Sigmoid colon (tissue), 7 donors: ENCODE measurements around the gene MYH11. TPM values are rescaled to one million over a fixed set of nuclear protein-coding genes. Genes with fewer than 3 reads are reported as not detected.
"Not testable (repeated sequence)": the region's sequence is repeated elsewhere in the genome, so short reads cannot be mapped to it uniquely, and the experiment has no call there.

Experiments used
- DNase-seq: peaks from one replicate; pipeline ENCODE4 v3.0.0-alpha.2; 2019
- H3K27ac ChIP-seq, 4 donors: fragments of 200-600 bp; sonication (generic); one replicate each; pipeline ENCODE4 v1.5.1; 2016 to 2019; ENCODE audit warnings: mild to moderate bottlenecking in 1 of 4
- H3K27me3 ChIP-seq, 3 donors: fragments of 200-600 bp; sonication (generic); one replicate each; pipeline ENCODE4 v1.5.1; 2019; ENCODE audit warnings: mild to moderate bottlenecking in 1 of 3
- H3K36me3 ChIP-seq, 4 donors: fragments of 200-600 bp; sonication (generic); one replicate each; pipeline ENCODE4 v1.5.1; 2016 to 2019
- H3K4me1 ChIP-seq, 4 donors: fragments of 200-600 bp; sonication (generic); one replicate each; pipeline ENCODE4 v1.5.1; 2017 to 2019
- H3K4me3 ChIP-seq, 4 donors: fragments of 200-600 bp; sonication (generic); one replicate each; pipeline ENCODE4 v1.5.1; 2017 to 2019; ENCODE audit warnings: mild to moderate bottlenecking in 2 of 4, moderate library complexity in 1 of 4
- H3K9me3 ChIP-seq, 4 donors: fragments of 200-600 bp in 3 of 4; sonication (generic) in 3 of 4; one replicate each; pipeline versions ENCODE4 v1.5.1 to v1.6.1; 2013 to 2019
- CTCF ChIP-seq, 4 experiments: fragments of 450-650 bp in 3 of 4; fragments of 200-600 bp in 1 of 4; IDR thresholded peaks; one replicate each; pipeline ENCODE4 v1.5.1; 2016 to 2019; ENCODE audit warnings: antibody characterized with exemption in 4 of 4, mild to moderate bottlenecking in 3 of 4, moderate library complexity in 2 of 4
- EP300 ChIP-seq, 4 donors: sonication (generic); formaldehyde crosslinking; IDR thresholded peaks; one replicate each; pipeline ENCODE4 v1.6.1; 2017; ENCODE audit warnings: antibody characterized with exemption in 4 of 4
- POLR2A ChIP-seq, 2 donors: fragments of 450-650 bp; IDR thresholded peaks; one replicate each; pipeline ENCODE4 v1.6.1; 2016; ENCODE audit warnings: antibody characterized with exemption in 2 of 2, mild to moderate bottlenecking in 2 of 2, moderate library complexity in 2 of 2
- POLR2AphosphoS5 ChIP-seq, 4 donors: sonication (generic); formaldehyde crosslinking; IDR thresholded peaks; one replicate each; pipeline ENCODE4 v1.6.1; 2017; ENCODE audit warnings: antibody characterized with exemption in 4 of 4
- WGBS, 2 donors: extraction: QIAGEN DNeasy Blood & Tissue Kit; methylation state at CpG; one replicate each; pipeline ENCODE4 v1.1.7; 2013; 5-methylcytosine and 5-hydroxymethylcytosine counted together
- intact Hi-C: fragments of 100-400 bp; cut with DNase I; formaldehyde crosslinking; loops from one replicate; pipeline ENCODE4 v1.15.1; 2023
- polyA plus RNA-seq, 3 donors: library from polyadenylated mRNA; stranded (reverse); fragments of 200-250 nt; gene quantifications; one replicate each; pipeline ENCODE4 v1.2.3, GENCODE V29; 2013
- total RNA-seq, 4 donors: library from RNA; depleted of rRNA; stranded (reverse); fragments of >200 nt; gene quantifications; one replicate each; pipeline ENCODE4 v1.1.0, GENCODE V29; 2016
- donor health status: healthy with polysubstance abuse.
- donor health status: Bipolar disorder and iron deficiency.
- donor health status: healthy.

The MYH11 gene
- total and polyA plus RNA-seq, 7 donors, result 5.1 to 11,818 (median 4,282) TPM

GRCh38 chr16:15674571-15674970 is 182.3 kb downstream of the MYH11 start:
- H3K27ac ChIP-seq, result peak overlapping the region in 3 of 4 donors; percentile 15 to 88 (median 78)
- 96 to 97% methylated on average over 7 of the region's 7 CpGs for WGBS, 2 donors

GRCh38 chr16:15672514-15673167 is 184.2 kb downstream of the MYH11 start:
- H3K4me3 ChIP-seq, result peak overlapping the region in 3 of 4 donors; percentile 8 to 21 (median 10)
- TF ChIP-seq POLR2AphosphoS5 (IDR thresholded peaks at IDR 0.05), result peak; percentile 77 to 96 (median 84)
- peak in 1 of 2 donors; percentile 28 for TF ChIP-seq POLR2A (IDR thresholded peaks at IDR 0.05)
- peak in 1 of 4 donors; percentile 87 for TF ChIP-seq EP300 (IDR thresholded peaks at IDR 0.05)
- no peak for TF ChIP-seq CTCF (IDR thresholded peaks at IDR 0.05)
- peak; percentile 98 for DNase-seq
- 12 to 15% methylated on average over 20 of the region's 20 CpGs for WGBS, 2 donors
- peaks cover 0 to 23% (median 19%) of the 10 kb centered on the region in 4 donors for H3K4me1 ChIP-seq
- intact Hi-C loops, result no loop called here
- H3K9me3 ChIP-seq, result no peaks in the 10 kb centered on the region
- H3K36me3 ChIP-seq, result peaks cover 11 to 41% (median 18%) of the 10 kb centered on the region in 4 donors
- H3K27ac ChIP-seq, result peak overlapping the region; percentile 78 to 88 (median 86)
- no peaks in the 10 kb centered on the region for H3K27me3 ChIP-seq

More at GRCh38 chr16:15674571-15674970, 182.3 kb downstream of the MYH11 start:
- TF ChIP-seq POLR2A (IDR thresholded peaks at IDR 0.05) (no peak), CTCF (IDR thresholded peaks at IDR 0.05) (no peak), POLR2AphosphoS5 (IDR thresholded peaks at IDR 0.05) (no peak), EP300 (IDR thresholded peaks at IDR 0.05) (no peak)
- H3K9me3 ChIP-seq, result no peaks in the 10 kb centered on the region
- H3K4me1 ChIP-seq, result peaks cover 0 to 23% (median 19%) of the 10 kb centered on the region in 4 donors
- H3K27me3 ChIP-seq, result no peaks in the 10 kb centered on the region
- intact Hi-C loops, result no loop called here
- no peak overlapping the region for H3K4me3 ChIP-seq
- H3K36me3 ChIP-seq, result peaks cover 0 to 44% (median 19%) of the 10 kb centered on the region in 4 donors
- no peak for DNase-seq

GRCh38 chr16:15672127-15672513 is 184.7 kb downstream of the MYH11 start:
- WGBS, 2 donors, result 91 to 92% methylated on average over 10 of the region's 10 CpGs
- peaks cover 0 to 23% (median 19%) of the 10 kb centered on the region in 4 donors for H3K4me1 ChIP-seq
- peak overlapping the region in 1 of 4 donors; percentile 8 for H3K4me3 ChIP-seq
- H3K9me3 ChIP-seq, intact Hi-C loops, DNase-seq, H3K27me3 ChIP-seq: not testable (repeated sequence)
- peak overlapping the region; percentile 78 to 88 (median 86) for H3K27ac ChIP-seq
- H3K36me3 ChIP-seq, result peaks cover 12 to 43% (median 22%) of the 10 kb centered on the region in 4 donors

- Histone ChIP-seq H3K9me3 (no peaks in the 10 kb centered on the region), H3K27ac (peak overlapping the region; percentile 78 to 88 (median 86)), H3K27me3 (no peaks in the 10 kb centered on the region), H3K4me3 (no peak overlapping the region), H3K36me3 (peaks cover 15 to 48% (median 24%) of the 10 kb centered on the region in 4 donors), H3K4me1 (peaks cover 0 to 23% (median 19%) of the 10 kb centered on the region in 4 donors)
- DNase-seq, result no peak
- intact Hi-C loops, result no loop called here
- no peak for TF ChIP-seq POLR2A (IDR thresholded peaks at IDR 0.05)
- TF ChIP-seq POLR2AphosphoS5 (IDR thresholded peaks at IDR 0.05), result no peak
- no peak for TF ChIP-seq EP300 (IDR thresholded peaks at IDR 0.05)
- TF ChIP-seq CTCF (IDR thresholded peaks at IDR 0.05), result no peak
- WGBS, 2 donors, result 92 to 95% methylated on average over 8 of the region's 8 CpGs
These were observed 185.2 kb downstream of the MYH11 start for GRCh38 chr16:15671530-15672117.

GRCh38 chr16:15667091-15667742 is 189.6 kb downstream of the MYH11 start:
- Histone ChIP-seq H3K9me3 (no peaks in the 10 kb centered on the region), H3K4me3 (no peak overlapping the region), H3K27ac (no peak overlapping the region), H3K4me1 (peaks cover 0 to 7% (median 6%) of the 10 kb centered on the region in 4 donors), H3K27me3 (no peaks in the 10 kb centered on the region), H3K36me3 (peaks cover 19 to 69% (median 42%) of the 10 kb centered on the region in 4 donors)
- intact Hi-C loops, result no loop called here
- WGBS, 2 donors, result 89 to 90% methylated on average over 18 of the region's 18 CpGs
- no peak for TF ChIP-seq POLR2A (IDR thresholded peaks at IDR 0.05)
- no peak for TF ChIP-seq CTCF (IDR thresholded peaks at IDR 0.05)
- TF ChIP-seq EP300 (IDR thresholded peaks at IDR 0.05), result no peak
- no peak for TF ChIP-seq POLR2AphosphoS5 (IDR thresholded peaks at IDR 0.05)
- no peak for DNase-seq
